ENCODE measurements around the gene CYFIP2. TPM values are rescaled to one million over a fixed set of nuclear protein-coding genes. Genes with fewer than 3 reads are reported as not detected.
A peak's percentile ranks its signal among the peaks of the same experiment; 100 is the strongest.

The CYFIP2 gene
- total and polyA plus RNA-seq, 5 donors from 2014 or later = 332 to 383 (median 357) TPM

DNA sequence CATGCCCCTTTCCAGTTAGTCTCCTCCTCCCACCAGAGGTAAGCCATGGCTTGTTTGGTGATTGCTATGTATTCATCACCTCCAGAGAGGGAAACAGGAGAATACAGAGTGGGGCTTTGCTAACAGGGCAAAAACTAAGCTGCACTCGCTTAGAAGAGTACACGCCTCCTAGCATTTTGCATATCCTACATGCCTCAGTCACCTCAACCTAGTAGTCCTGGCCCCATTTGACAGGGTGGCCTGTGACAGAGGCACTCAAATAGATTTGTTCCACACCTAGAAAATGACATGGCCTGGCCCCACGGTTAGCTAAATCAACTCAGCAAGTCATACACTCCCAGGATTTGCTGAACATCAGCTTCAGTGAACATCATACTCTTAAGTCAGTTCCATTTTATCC lies 90.7 kb downstream of the CYFIP2 start:
- H3K27me3 Mint-ChIP-seq = no peaks in the 10 kb centered on the region
- H3K36me3 ChIP-seq (ENCODE audit: control insufficient read depth, insufficient read depth, low read length) = peaks cover 88% of the 10 kb centered on the region
- H3K4me3 ChIP-seq (ENCODE audit: low read depth, low read length) = no peak overlapping the region
- H3K27ac Mint-ChIP-seq = peak overlapping the region; percentile 32 to 66 (median 62)
- H3K4me3 Mint-ChIP-seq = no peak overlapping the region
- DNase-seq (no peak), ATAC-seq (ENCODE audit: low read depth in 2 of 2) (no peak)
- H3K27me3 ChIP-seq (ENCODE audit: control insufficient read depth, insufficient read depth, low read length) = no peaks in the 10 kb centered on the region
- no peaks in the 10 kb centered on the region for H3K9me3 ChIP-seq (ENCODE audit: control insufficient read depth in 2 of 2, low read length in 2 of 2)
- peaks cover 57% of the 10 kb centered on the region for H3K36me3 Mint-ChIP-seq
- peaks cover 7 to 24% (median 18%) of the 10 kb centered on the region in 4 donors for H3K4me1 Mint-ChIP-seq
- H3K4me1 ChIP-seq (ENCODE audit: control insufficient read depth, insufficient read depth, low read length, poor library complexity, severe bottlenecking) = no peaks in the 10 kb centered on the region
- no peak overlapping the region for H3K27ac ChIP-seq (ENCODE audit: insufficient read depth, low read length, poor library complexity, severe bottlenecking)
- H3K9me3 Mint-ChIP-seq = no peaks in the 10 kb centered on the region

DNA sequence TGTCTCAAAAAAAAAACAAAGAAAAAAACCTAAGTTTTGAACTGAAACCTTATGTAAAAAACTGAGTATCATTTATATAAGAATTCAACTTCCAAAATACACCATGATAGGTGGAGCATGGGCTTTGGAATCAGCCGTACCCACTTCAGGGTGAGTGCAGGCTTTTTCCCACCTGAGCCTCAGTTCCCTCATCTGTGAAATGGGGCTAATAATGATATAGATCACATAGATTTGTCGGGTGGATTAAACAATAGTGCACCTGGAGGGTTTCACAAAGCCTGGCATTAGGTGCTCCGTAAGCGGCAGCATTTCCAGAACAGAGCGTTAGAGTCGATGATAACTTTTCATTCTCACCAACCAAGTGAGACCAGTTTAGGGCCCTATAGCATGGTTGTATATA lies 91.9 kb downstream of the CYFIP2 start:
- Mint-ChIP-seq H3K36me3 (peaks cover 62% of the 10 kb centered on the region), H3K27me3 (no peaks in the 10 kb centered on the region), H3K9me3 (no peaks in the 10 kb centered on the region), H3K27ac (peak overlapping the region in 2 of 3 donors; percentile 21 to 67), H3K4me1 (peaks cover 5 to 23% (median 13%) of the 10 kb centered on the region in 4 donors), H3K4me3 (no peak overlapping the region)
- H3K4me3 ChIP-seq (ENCODE audit: low read depth, low read length) = no peak overlapping the region
- H3K4me1 ChIP-seq (ENCODE audit: control insufficient read depth, insufficient read depth, low read length, poor library complexity, severe bottlenecking) = no peaks in the 10 kb centered on the region
- no peak for DNase-seq
- H3K9me3 ChIP-seq (ENCODE audit: control insufficient read depth in 2 of 2, low read length in 2 of 2) = no peaks in the 10 kb centered on the region
- no peak for ATAC-seq (ENCODE audit: low read depth in 2 of 2)
- H3K27me3 ChIP-seq (ENCODE audit: control insufficient read depth, insufficient read depth, low read length) = no peaks in the 10 kb centered on the region
- peaks cover 88% of the 10 kb centered on the region for H3K36me3 ChIP-seq (ENCODE audit: control insufficient read depth, insufficient read depth, low read length)
- H3K27ac ChIP-seq (ENCODE audit: insufficient read depth, low read length, poor library complexity, severe bottlenecking) = no peak overlapping the region

DNA sequence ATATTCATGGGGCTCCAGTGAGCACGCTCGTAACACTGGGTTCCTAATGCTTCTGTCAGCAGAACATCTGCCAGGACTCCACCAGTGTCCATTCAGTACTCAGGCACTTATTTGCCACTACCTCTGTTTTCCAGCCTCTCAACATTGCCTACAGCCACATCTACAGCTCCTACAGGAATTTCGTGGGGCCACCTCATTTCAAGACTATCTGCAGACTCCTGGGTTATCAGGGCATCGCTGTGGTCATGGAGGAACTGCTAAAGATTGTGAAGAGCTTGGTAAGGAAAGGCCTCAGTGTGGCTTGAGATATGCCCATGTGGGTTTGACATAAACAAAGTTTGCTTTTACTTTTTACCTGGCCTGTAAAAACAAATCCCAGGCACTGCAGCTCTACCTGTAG lies 92.9 kb downstream of the CYFIP2 start:
- Mint-ChIP-seq H3K27me3 (no peaks in the 10 kb centered on the region), H3K4me1 (peaks cover 5 to 15% (median 9%) of the 10 kb centered on the region in 4 donors), H3K9me3 (no peaks in the 10 kb centered on the region), H3K36me3 (peaks cover 63% of the 10 kb centered on the region), H3K4me3 (no peak overlapping the region), H3K27ac (peak overlapping the region in 2 of 3 donors; percentile 67 to 90)
- no peak overlapping the region for H3K27ac ChIP-seq (ENCODE audit: insufficient read depth, low read length, poor library complexity, severe bottlenecking)
- DNase-seq (no peak), ATAC-seq (ENCODE audit: low read depth in 2 of 2) (no peak)
- H3K27me3 ChIP-seq (ENCODE audit: control insufficient read depth, insufficient read depth, low read length) = no peaks in the 10 kb centered on the region
- H3K4me3 ChIP-seq (ENCODE audit: low read depth, low read length) = no peak overlapping the region
- H3K4me1 ChIP-seq (ENCODE audit: control insufficient read depth, insufficient read depth, low read length, poor library complexity, severe bottlenecking) = no peaks in the 10 kb centered on the region
- H3K36me3 ChIP-seq (ENCODE audit: control insufficient read depth, insufficient read depth, low read length) = peaks cover 88% of the 10 kb centered on the region
- no peaks in the 10 kb centered on the region for H3K9me3 ChIP-seq (ENCODE audit: control insufficient read depth in 2 of 2, low read length in 2 of 2)

DNA sequence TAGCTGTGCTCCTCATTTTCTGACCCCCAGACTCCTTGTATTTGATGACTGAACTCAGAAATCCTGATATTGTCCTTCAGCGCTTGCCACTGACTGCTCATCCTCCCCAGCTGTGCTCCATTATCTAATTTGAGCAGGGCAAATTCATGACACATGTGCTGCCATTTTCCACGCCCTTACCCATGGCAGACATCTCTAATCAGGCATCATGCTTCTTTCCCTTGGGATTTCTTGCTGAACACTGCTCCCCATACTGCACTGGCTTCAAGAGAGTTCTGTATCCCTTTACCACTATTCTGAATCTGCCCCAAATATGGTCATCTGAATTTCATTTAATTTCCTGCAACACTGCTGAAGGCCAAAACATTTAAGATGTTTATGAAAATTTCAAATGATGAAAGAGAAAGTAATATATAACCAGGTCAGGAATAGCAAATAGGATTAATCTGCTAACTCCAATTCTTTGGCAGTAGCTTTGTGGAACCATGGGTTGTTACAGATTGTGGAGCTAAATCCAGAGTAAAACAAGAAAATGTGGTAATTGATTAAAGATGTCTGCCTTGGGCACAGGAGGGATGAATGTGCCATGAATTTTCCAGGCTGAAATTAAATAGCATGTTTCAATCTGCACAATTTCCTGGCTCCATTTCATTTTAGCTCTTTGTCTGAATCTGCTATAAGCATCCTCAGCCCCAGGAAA lies 93.6 kb downstream of the CYFIP2 start:
- Histone ChIP-seq H3K4me3 (ENCODE audit: low read depth, low read length) (no peak overlapping the region), H3K27me3 (ENCODE audit: control insufficient read depth, insufficient read depth, low read length) (no peaks in the 10 kb centered on the region), H3K4me1 (ENCODE audit: control insufficient read depth, insufficient read depth, low read length, poor library complexity, severe bottlenecking) (no peaks in the 10 kb centered on the region), H3K36me3 (ENCODE audit: control insufficient read depth, insufficient read depth, low read length) (peaks cover 92% of the 10 kb centered on the region), H3K27ac (ENCODE audit: insufficient read depth, low read length, poor library complexity, severe bottlenecking) (no peak overlapping the region), H3K9me3 (ENCODE audit: control insufficient read depth in 2 of 2, low read length in 2 of 2) (no peaks in the 10 kb centered on the region)
- Mint-ChIP-seq H3K27ac (peak overlapping the region; percentile 28 to 89 (median 86)), H3K4me3 (no peak overlapping the region), H3K36me3 (peaks cover 64% of the 10 kb centered on the region), H3K9me3 (no peaks in the 10 kb centered on the region), H3K4me1 (peaks cover 5 to 15% (median 9%) of the 10 kb centered on the region in 4 donors), H3K27me3 (no peaks in the 10 kb centered on the region)
- no peak for DNase-seq
- ATAC-seq (ENCODE audit: low read depth in 2 of 2) = no peak

DNA sequence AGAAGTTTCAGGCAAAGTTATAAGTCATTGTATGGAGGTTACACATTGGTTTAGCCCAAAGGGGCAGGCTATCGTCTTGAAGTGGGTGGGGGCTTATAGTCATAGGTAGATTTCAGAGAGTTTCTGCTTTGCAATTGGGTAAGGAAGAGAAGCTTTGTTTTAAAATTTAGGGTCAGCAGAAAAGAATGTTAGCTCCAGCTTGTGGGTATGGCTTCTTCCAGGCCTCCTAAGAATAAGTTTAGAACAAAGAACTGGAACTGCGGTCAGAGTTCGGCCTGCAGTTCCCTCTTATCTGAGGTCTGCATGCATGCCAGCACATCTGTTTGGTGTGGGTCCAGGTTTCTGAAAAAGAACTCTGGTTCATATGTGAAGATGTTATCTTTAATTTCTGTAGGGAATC lies 96.1 kb downstream of the CYFIP2 start:
- H3K27ac ChIP-seq (ENCODE audit: insufficient read depth, low read length, poor library complexity, severe bottlenecking) = no peak overlapping the region
- Mint-ChIP-seq H3K9me3 (no peaks in the 10 kb centered on the region), H3K4me1 (peaks cover 0 to 15% (median 4%) of the 10 kb centered on the region in 4 donors), H3K36me3 (peaks cover 79% of the 10 kb centered on the region), H3K4me3 (no peak overlapping the region), H3K27ac (peak overlapping the region in 2 of 3 donors; percentile 79 to 86), H3K27me3 (no peaks in the 10 kb centered on the region)
- no peaks in the 10 kb centered on the region for H3K27me3 ChIP-seq (ENCODE audit: control insufficient read depth, insufficient read depth, low read length)
- ATAC-seq (ENCODE audit: low read depth in 2 of 2) (no peak), DNase-seq (no peak)
- H3K9me3 ChIP-seq (ENCODE audit: control insufficient read depth in 2 of 2, low read length in 2 of 2) = no peaks in the 10 kb centered on the region
- H3K36me3 ChIP-seq (ENCODE audit: control insufficient read depth, insufficient read depth, low read length) = peaks cover 98% of the 10 kb centered on the region
- no peaks in the 10 kb centered on the region for H3K4me1 ChIP-seq (ENCODE audit: control insufficient read depth, insufficient read depth, low read length, poor library complexity, severe bottlenecking)
- no peak overlapping the region for H3K4me3 ChIP-seq (ENCODE audit: low read depth, low read length)

DNA sequence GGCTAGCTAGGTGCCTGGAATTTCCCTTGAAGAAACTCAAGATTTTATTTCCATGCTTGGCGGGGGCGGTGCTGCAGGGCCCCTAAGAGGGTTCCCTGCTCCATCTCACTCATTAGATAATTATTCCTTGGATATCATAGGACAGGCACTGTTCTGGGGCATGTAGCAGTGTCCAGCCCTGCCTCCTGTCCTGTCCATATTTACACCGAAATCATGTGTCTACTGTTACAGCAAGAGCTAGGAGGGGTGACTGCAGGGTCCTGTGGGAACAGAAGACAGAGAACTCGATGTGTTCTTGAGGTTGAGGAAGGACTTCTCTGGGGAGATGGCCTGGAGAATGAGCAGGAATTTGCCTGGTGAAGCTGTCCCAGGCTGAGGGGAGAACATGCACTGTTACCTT lies 96.6 kb downstream of the CYFIP2 start:
- Histone ChIP-seq H3K27me3 (ENCODE audit: control insufficient read depth, insufficient read depth, low read length) (no peaks in the 10 kb centered on the region), H3K4me1 (ENCODE audit: control insufficient read depth, insufficient read depth, low read length, poor library complexity, severe bottlenecking) (no peaks in the 10 kb centered on the region), H3K27ac (ENCODE audit: insufficient read depth, low read length, poor library complexity, severe bottlenecking) (no peak overlapping the region), H3K4me3 (ENCODE audit: low read depth, low read length) (no peak overlapping the region), H3K9me3 (ENCODE audit: control insufficient read depth in 2 of 2, low read length in 2 of 2) (no peaks in the 10 kb centered on the region), H3K36me3 (ENCODE audit: control insufficient read depth, insufficient read depth, low read length) (peaks cover 99% of the 10 kb centered on the region)
- no peak for ATAC-seq (ENCODE audit: low read depth in 2 of 2)
- Mint-ChIP-seq H3K27me3 (no peaks in the 10 kb centered on the region), H3K27ac (peak overlapping the region in 2 of 3 donors; percentile 78 to 86), H3K9me3 (no peaks in the 10 kb centered on the region), H3K4me1 (peaks cover 0 to 15% (median 4%) of the 10 kb centered on the region in 4 donors), H3K4me3 (no peak overlapping the region), H3K36me3 (peaks cover 79% of the 10 kb centered on the region)
- no peak for DNase-seq

DNA sequence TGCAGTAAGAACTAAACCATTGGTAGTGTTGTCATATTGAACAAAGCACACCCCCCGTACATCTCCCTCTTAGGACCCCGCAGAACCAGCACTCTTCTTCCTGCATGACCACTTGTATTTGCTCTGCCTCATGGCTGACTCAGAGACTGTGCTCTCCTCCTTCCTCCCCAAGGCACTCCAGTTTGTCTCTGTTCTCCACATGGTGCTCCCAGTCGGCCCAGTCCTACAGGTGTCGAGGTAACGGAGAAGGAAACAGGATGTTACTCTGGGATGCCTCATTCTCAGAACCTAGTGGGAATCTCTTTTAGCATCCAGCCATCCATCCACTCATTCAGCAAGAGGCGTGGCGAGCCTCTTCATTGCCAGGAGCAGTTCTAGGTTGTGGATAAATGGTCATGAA lies 97.1 kb downstream of the CYFIP2 start:
- ATAC-seq (ENCODE audit: low read depth in 2 of 2) (no peak), DNase-seq (no peak)
- no peaks in the 10 kb centered on the region for H3K4me1 ChIP-seq (ENCODE audit: control insufficient read depth, insufficient read depth, low read length, poor library complexity, severe bottlenecking)
- peaks cover 96% of the 10 kb centered on the region for H3K36me3 ChIP-seq (ENCODE audit: control insufficient read depth, insufficient read depth, low read length)
- no peaks in the 10 kb centered on the region for H3K9me3 ChIP-seq (ENCODE audit: control insufficient read depth in 2 of 2, low read length in 2 of 2)
- H3K4me3 Mint-ChIP-seq = no peak overlapping the region
- H3K4me3 ChIP-seq (ENCODE audit: low read depth, low read length) = no peak overlapping the region
- no peaks in the 10 kb centered on the region for H3K9me3 Mint-ChIP-seq
- H3K4me1 Mint-ChIP-seq = peaks cover 0 to 15% (median 4%) of the 10 kb centered on the region in 4 donors
- no peaks in the 10 kb centered on the region for H3K27me3 ChIP-seq (ENCODE audit: control insufficient read depth, insufficient read depth, low read length)
- H3K36me3 Mint-ChIP-seq = peaks cover 78% of the 10 kb centered on the region
- H3K27ac ChIP-seq (ENCODE audit: insufficient read depth, low read length, poor library complexity, severe bottlenecking) = no peak overlapping the region
- peak overlapping the region in 2 of 3 donors; percentile 29 to 86 for H3K27ac Mint-ChIP-seq
- H3K27me3 Mint-ChIP-seq = no peaks in the 10 kb centered on the region

DNA sequence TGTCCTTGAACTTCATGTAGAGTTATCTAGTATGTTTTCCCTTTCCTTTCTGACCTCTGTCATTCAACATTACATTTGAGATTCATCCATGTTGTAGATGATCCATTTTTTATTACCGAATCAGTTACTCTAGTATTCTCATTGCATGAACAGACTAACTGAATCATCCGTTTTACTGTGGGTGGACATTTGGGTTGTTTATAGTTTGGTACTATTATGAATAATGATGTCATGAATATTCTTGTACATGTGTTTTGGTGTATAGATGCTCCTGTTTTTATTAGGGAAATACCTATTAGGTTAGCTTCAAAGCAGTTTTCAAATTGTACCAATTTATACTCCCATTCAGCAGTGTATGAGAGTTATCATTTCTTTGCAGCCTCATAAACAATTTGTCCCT lies 99.8 kb downstream of the CYFIP2 start:
- DNase-seq (no peak), ATAC-seq (ENCODE audit: low read depth in 2 of 2) (no peak)
- no peak overlapping the region for H3K4me3 Mint-ChIP-seq
- peaks cover 95% of the 10 kb centered on the region for H3K36me3 ChIP-seq (ENCODE audit: control insufficient read depth, insufficient read depth, low read length)
- H3K9me3 Mint-ChIP-seq = no peaks in the 10 kb centered on the region
- peaks cover 0 to 6% (median 3%) of the 10 kb centered on the region in 4 donors for H3K4me1 Mint-ChIP-seq
- peaks cover 72% of the 10 kb centered on the region for H3K36me3 Mint-ChIP-seq
- peak overlapping the region in 1 of 3 donors; percentile 59 for H3K27ac Mint-ChIP-seq
- no peaks in the 10 kb centered on the region for H3K27me3 ChIP-seq (ENCODE audit: control insufficient read depth, insufficient read depth, low read length)
- no peaks in the 10 kb centered on the region for H3K9me3 ChIP-seq (ENCODE audit: control insufficient read depth in 2 of 2, low read length in 2 of 2)
- no peaks in the 10 kb centered on the region for H3K27me3 Mint-ChIP-seq
- H3K27ac ChIP-seq (ENCODE audit: insufficient read depth, low read length, poor library complexity, severe bottlenecking) = no peak overlapping the region
- no peak overlapping the region for H3K4me3 ChIP-seq (ENCODE audit: low read depth, low read length)
- H3K4me1 ChIP-seq (ENCODE audit: control insufficient read depth, insufficient read depth, low read length, poor library complexity, severe bottlenecking) = no peaks in the 10 kb centered on the region
